Measurements from ENCODE around the gene OSBP. TPM values are rescaled to one million over a fixed set of nuclear protein-coding genes. Genes with fewer than 3 reads are reported as not detected.

Gene OSBP
- total and polyA plus RNA-seq, 9 of the 15 experiments (the other 6 are each of a cell fraction or from before 2014, with no cell fraction given), result 11.7 to 49.0 (median 28.7) TPM

DNA sequence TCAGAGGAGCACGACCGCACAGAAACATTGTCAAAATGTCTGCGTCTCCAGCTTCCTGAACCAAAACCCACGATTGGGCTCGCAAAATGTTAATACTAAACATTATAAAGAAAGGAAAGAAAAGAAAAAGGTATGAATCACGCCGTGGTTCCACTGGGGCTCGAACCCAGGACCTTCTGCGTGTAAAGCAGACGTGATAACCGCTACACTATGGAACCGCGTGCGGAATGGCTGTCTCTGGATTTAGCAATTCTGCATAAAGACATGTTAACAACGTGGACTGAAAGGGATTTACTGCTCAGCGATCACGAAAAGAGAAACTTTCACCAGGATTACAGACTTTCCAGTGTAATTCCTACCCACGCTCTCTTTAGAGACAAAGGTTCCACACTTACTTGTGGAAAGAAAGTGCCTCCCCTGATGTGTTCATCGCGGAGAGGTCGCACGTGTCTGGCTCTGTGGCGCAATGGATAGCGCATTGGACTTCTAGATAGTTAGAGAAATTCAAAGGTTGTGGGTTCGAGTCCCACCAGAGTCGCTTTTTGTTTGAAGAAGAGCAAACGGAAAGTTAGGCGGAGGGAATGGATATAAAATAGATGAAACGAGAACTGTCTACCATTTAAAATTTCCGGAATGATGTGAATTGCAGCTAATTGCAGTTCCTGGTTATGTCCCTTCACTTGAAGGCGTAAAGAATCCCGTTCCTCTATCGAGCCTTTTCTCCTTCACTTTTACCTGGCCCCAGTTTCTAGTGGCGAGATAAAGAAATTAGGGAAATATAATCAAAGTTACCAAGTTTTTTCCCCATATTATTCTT lies 64.5 kb downstream of the OSBP start (continued):
- TF ChIP-seq ZNF551 (CRISPR knock-in tag; IDR thresholded peaks at IDR 0.05), result 0 out of 2 replicates have a peak, but pooled peaks have one; percentile 15
- TF ChIP-seq, protein P1, sequence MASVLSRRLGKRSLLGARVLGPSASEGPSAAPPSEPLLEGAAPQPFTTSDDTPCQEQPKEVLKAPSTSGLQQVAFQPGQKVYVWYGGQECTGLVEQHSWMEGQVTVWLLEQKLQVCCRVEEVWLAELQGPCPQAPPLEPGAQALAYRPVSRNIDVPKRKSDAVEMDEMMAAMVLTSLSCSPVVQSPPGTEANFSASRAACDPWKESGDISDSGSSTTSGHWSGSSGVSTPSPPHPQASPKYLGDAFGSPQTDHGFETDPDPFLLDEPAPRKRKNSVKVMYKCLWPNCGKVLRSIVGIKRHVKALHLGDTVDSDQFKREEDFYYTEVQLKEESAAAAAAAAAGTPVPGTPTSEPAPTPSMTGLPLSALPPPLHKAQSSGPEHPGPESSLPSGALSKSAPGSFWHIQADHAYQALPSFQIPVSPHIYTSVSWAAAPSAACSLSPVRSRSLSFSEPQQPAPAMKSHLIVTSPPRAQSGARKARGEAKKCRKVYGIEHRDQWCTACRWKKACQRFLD (CRISPR knock-in tag; IDR thresholded peaks at IDR 0.05), result peak; percentile 69; the same call in 1 of the 2 replicates
- TF ChIP-seq BRD4 (IDR thresholded peaks at IDR 0.05), result peak; percentile 75
- TF ChIP-seq, protein P2, sequence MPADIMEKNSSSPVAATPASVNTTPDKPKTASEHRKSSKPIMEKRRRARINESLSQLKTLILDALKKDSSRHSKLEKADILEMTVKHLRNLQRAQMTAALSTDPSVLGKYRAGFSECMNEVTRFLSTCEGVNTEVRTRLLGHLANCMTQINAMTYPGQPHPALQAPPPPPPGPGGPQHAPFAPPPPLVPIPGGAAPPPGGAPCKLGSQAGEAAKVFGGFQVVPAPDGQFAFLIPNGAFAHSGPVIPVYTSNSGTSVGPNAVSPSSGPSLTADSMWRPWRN (IDR thresholded peaks at IDR 0.05; ENCODE audit: low read depth), result peak; percentile 45; the same call in 1 of the 2 replicates
- TF ChIP-seq MBD2 (IDR thresholded peaks at IDR 0.05; ENCODE audit: borderline replicate concordance, low read depth), result peak; percentile 30; the same call in 1 of the 2 replicates
- TF ChIP-seq NR2F6 (CRISPR knock-in tag; IDR thresholded peaks at IDR 0.05), result no peak
- TF ChIP-seq U2AF2 (optimal IDR thresholded peaks at IDR 0.05; ENCODE audit: low read depth, low read length), result no peak
- peak in 1 of 2 experiments; percentile 39; a peak in 1 of 4 replicates for TF ChIP-seq TRIM24 (IDR thresholded peaks at IDR 0.05)
- TF ChIP-seq RAD21 (CRISPR knock-in tag; conservative IDR thresholded peaks at IDR 0.05 in 1 of 2, IDR thresholded peaks at IDR 0.05 in 1 of 2), result 0 out of 4 replicates have a peak, but pooled peaks have one; percentile 2
- TF ChIP-seq, protein P3, sequence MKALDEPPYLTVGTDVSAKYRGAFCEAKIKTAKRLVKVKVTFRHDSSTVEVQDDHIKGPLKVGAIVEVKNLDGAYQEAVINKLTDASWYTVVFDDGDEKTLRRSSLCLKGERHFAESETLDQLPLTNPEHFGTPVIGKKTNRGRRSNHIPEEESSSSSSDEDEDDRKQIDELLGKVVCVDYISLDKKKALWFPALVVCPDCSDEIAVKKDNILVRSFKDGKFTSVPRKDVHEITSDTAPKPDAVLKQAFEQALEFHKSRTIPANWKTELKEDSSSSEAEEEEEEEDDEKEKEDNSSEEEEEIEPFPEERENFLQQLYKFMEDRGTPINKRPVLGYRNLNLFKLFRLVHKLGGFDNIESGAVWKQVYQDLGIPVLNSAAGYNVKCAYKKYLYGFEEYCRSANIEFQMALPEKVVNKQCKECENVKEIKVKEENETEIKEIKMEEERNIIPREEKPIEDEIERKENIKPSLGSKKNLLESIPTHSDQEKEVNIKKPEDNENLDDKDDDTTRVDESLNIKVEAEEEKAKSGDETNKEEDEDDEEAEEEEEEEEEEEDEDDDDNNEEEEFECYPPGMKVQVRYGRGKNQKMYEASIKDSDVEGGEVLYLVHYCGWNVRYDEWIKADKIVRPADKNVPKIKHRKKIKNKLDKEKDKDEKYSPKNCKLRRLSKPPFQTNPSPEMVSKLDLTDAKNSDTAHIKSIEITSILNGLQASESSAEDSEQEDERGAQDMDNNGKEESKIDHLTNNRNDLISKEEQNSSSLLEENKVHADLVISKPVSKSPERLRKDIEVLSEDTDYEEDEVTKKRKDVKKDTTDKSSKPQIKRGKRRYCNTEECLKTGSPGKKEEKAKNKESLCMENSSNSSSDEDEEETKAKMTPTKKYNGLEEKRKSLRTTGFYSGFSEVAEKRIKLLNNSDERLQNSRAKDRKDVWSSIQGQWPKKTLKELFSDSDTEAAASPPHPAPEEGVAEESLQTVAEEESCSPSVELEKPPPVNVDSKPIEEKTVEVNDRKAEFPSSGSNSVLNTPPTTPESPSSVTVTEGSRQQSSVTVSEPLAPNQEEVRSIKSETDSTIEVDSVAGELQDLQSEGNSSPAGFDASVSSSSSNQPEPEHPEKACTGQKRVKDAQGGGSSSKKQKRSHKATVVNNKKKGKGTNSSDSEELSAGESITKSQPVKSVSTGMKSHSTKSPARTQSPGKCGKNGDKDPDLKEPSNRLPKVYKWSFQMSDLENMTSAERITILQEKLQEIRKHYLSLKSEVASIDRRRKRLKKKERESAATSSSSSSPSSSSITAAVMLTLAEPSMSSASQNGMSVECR (CRISPR knock-in tag; IDR thresholded peaks at IDR 0.05), result peak; percentile 52; the same call in 1 of the 2 replicates
- peak; percentile 95 for TF ChIP-seq TBP (optimal IDR thresholded peaks at IDR 0.05; ENCODE audit: low read depth, low read length)
- TF ChIP-seq TEAD1 (CRISPR knock-in tag; IDR thresholded peaks at IDR 0.05), result peak in 1 of 2 experiments; percentile 3; a peak in 1 of 4 replicates
- peak; percentile 41; the same call in 1 of the 2 replicates for TF ChIP-seq ZFP1 (CRISPR knock-in tag; IDR thresholded peaks at IDR 0.05)
- TF ChIP-seq, protein P4, sequence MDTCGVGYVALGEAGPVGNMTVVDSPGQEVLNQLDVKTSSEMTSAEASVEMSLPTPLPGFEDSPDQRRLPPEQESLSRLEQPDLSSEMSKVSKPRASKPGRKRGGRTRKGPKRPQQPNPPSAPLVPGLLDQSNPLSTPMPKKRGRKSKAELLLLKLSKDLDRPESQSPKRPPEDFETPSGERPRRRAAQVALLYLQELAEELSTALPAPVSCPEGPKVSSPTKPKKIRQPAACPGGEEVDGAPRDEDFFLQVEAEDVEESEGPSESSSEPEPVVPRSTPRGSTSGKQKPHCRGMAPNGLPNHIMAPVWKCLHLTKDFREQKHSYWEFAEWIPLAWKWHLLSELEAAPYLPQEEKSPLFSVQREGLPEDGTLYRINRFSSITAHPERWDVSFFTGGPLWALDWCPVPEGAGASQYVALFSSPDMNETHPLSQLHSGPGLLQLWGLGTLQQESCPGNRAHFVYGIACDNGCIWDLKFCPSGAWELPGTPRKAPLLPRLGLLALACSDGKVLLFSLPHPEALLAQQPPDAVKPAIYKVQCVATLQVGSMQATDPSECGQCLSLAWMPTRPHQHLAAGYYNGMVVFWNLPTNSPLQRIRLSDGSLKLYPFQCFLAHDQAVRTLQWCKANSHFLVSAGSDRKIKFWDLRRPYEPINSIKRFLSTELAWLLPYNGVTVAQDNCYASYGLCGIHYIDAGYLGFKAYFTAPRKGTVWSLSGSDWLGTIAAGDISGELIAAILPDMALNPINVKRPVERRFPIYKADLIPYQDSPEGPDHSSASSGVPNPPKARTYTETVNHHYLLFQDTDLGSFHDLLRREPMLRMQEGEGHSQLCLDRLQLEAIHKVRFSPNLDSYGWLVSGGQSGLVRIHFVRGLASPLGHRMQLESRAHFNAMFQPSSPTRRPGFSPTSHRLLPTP (IDR thresholded peaks at IDR 0.05; ENCODE audit: borderline replicate concordance, extremely low read depth, insufficient read length), result peak; percentile 94
- no peak for TF ChIP-seq PRPF4 (IDR thresholded peaks at IDR 0.05; ENCODE audit: insufficient read depth, low read depth, low read length, poor library complexity, severe bottlenecking)
- TF ChIP-seq ZNF354B (CRISPR knock-in tag; IDR thresholded peaks at IDR 0.05), result 0 out of 2 replicates have a peak, but pooled peaks have one; percentile 32
- peak; percentile 94 for TF ChIP-seq ZSCAN29 (IDR thresholded peaks at IDR 0.05)
- TF ChIP-seq POLR2A (conservative IDR thresholded peaks at IDR 0.05), result peak; percentile 48; the same call in 1 of the 2 replicates

All from K562 (cell line).